Measurements from ENCODE around the gene NFATC3.
A peak's percentile ranks its signal among the peaks of the same experiment; 100 is the strongest.

Gene NFATC3

DNA sequence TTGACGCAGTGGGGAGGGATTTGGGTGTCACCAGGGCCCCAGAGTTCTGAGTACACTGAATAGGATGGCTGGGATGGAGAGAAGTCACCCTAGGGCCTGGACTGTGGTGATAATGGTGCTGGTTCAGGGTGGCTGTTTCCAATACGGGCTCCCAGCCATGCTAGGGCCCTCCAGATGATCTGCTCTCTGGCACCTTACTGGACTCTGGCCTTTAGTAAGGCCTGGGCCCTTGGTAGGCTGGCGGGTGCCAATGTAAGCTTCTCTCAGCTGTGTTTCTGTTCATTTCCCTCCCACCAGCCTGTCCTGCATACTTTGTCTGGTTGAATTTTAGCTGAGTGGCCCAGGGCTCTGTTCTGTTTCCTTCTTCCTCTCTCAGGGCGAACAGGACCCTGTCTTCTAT lies 162.8 kb downstream of the NFATC3 start:
- DNase-seq (ENCODE audit: low read depth) = no peak

DNA sequence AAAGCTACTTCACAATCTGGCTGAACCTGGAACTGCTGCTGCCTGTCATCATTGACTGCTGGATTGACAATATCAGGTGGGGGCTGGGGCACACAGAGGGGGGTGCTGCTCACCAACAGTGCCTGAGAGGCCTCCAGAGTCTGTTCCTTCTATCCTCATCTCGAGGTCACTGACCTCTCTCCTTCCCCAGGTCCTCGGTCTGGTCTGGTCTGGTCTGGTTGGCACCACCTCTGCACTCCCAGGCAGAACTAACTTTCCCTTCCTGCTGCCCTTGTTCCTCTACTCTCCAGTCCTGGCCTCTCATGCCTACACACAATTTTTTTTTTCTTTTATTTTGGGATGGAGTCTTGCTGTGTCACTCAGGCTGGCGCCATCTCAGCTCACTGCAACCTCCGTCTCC lies 164.2 kb downstream of the NFATC3 start:
- no peak for DNase-seq (ENCODE audit: low read depth)

DNA sequence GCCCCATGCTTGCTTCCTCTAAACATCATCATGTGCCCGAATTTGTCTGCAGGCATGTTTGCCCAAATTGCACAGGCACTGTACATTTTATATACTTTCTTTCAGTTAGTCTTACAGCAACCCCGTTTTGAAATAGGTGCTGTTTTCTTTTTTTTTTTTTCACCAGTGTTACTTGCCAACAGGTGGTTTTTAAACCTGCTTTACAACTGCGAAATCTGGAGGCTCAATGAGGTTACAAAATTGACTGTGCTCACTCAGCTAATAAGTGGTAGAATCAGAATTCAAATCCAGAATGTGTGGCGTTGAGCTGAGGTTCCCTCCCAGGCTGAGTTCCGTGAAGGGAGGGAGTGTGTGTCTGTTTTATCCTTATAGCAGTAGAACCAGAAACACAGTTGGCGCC lies 165.8 kb downstream of the NFATC3 start:
- DNase-seq (ENCODE audit: low read depth) = no peak

DNA sequence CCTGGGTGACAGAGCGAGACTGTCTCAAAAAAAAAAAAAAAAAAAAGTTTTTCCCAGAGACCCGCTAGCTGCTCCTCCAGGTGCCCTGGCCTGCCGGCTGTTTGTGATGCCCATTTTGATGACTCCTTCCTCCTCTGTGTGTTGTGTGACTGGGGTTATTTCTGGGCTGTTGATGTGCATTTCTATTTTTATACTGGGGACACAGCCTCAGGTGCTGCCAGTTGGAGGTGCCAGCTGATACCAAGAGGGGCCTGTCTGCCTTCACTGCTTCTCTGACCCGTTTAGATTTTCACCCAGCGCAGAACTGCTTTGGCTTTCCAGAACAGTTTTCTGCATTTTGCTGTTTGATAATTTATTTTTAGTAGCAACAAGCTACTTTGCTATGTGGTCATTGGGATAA lies 166.7 kb downstream of the NFATC3 start:
- DNase-seq (ENCODE audit: low read depth) = no peak

DNA sequence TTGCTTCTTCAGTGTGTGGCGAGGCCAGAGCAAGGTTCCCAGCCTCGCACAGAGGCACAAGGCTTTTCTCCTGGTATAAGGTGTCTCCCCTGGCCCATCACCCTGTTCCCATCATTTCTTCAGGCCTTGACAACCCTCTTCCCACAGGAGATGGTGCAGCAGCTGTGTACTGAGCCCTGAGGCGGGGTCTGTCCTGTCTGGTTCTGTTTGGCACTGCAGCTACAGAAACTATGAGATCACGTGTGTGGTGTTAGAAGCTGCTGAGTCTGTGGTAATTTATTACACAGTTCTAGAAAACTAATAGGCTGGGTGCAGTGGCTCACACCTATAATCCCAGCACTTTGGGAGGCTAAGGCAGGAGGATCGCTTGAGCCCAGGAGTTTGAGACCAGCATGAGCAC lies 167.2 kb downstream of the NFATC3 start:
- no peak for DNase-seq (ENCODE audit: low read depth)

DNA sequence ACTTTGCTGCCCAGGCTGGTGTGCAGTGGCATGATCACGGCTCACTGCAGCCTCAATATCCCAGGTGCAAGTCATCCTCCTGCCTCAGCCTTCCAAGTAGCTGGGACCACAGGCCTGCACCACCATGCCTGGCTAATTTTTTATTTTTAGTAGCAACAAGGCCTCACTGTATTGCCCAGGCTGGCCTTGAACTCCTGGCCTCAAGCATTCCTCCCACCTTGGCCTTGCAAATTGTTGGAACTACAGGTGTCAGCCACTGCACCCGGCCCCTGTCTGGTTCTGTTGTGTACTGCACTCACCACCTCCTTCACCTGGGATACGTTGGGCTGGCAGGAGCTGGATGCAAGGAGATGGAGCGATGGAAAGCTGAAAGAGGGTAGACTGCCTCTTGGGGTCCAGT lies 168.6 kb downstream of the NFATC3 start:
- DNase-seq (ENCODE audit: low read depth) = no peak

DNA sequence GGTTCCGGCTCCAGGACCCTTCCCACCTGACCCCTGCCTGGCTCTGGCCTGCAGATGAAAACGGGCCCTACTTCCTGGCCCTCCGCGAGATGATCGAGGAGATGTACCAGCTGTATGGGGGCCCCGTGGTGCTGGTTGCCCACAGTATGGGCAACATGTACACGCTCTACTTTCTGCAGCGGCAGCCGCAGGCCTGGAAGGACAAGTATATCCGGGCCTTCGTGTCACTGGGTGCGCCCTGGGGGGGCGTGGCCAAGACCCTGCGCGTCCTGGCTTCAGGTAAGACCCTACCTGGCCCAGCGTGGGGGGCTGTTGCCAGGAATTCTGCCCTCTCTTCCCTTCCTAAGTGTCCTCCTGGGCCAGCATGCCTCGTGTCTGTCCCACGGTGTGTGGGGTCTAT lies 170.5 kb downstream of the NFATC3 start:
- no peak for DNase-seq (ENCODE audit: low read depth)

DNA sequence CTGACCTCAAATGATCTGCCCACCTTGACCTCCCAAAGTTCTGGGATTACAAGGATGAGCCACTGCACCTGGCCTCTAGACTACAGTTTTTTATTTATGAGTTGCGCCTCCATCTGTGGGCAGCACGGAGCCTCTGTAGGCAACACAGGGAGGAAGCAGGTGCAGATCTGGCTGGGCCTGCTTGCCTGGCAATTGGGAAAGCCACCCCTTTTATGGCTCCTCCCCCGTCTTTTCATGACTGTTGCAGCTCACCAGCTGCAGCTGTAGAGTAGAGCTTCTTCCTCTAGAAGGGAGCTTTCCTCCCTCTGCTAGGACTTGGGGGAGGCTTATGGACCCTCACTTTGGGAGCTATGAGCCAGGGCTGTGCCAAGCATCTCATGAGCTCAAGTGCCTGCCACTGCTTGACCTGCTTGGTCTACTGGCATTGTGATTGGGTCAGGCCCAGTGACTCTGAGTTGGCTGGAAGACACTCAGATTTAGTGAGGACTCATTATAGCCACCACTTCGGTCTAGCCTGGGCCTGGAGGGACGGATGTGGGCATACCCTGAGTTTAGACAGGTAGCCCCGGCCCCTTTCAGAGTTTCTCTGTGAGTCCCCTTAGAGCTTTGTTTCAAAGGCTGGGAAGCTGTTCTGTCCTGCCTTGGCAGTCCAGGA lies 172.2 kb downstream of the NFATC3 start:
- no peak for DNase-seq (ENCODE audit: low read depth)

DNA sequence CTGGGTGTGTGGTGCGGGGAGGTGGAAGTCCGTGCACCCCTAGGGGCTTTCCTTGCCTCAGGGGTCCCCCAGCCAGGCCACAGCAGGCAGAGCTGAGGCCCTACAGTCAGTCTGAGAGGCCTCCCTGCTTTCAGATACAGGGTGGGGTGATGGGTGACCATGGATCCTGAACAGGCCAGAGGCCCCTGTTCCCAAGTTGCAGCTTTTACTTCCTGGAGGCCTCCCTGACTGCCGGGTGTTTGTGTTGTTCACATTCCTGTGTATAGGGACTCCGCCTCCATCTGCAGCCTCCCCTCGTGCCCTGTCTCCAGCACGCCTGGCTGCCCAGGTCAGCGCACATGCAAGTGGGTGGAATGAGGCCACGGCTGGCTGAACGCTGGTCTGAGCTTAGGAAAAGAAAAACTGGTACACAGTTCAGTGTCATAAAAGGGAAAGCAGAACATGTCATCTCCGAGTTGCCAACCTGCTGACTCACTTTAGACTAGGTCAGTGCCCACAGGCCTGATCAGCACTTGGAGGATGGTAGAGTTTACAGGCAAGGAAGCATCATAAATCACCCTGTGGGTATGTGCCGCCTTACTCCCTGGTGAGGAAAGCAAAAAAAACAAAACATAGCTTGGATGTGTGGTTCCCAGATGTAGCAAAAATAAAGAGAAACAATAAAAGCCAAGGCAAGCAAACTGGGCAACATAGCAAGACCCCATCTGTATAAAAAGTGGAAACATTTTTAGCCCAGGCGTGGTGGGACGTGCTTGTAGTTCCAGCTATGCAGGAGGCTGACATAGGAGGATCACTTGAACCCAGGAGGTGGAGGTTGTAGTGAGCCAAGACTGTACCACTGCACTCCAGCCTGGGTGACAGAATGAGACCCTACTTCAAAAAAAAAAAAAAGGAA lies 173.0 kb downstream of the NFATC3 start:
- no peak for DNase-seq (ENCODE audit: low read depth)

DNA sequence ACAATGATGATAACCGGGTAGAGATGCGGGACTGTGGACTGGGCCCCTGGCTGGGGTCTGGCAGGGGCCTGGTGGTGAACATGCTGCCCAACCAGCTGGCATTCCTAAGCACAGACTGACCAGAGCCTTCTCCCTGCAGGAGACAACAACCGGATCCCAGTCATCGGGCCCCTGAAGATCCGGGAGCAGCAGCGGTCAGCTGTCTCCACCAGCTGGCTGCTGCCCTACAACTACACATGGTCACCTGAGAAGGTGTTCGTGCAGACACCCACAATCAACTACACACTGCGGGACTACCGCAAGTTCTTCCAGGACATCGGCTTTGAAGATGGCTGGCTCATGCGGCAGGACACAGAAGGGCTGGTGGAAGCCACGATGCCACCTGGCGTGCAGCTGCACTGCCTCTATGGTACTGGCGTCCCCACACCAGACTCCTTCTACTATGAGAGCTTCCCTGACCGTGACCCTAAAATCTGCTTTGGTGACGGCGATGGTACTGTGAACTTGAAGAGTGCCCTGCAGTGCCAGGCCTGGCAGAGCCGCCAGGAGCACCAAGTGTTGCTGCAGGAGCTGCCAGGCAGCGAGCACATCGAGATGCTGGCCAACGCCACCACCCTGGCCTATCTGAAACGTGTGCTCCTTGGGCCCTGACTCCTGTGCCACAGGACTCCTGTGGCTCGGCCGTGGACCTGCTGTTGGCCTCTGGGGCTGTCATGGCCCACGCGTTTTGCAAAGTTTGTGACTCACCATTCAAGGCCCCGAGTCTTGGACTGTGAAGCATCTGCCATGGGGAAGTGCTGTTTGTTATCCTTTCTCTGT lies 174.0 kb downstream of the NFATC3 start:
- no peak for DNase-seq (ENCODE audit: low read depth)

DNA sequence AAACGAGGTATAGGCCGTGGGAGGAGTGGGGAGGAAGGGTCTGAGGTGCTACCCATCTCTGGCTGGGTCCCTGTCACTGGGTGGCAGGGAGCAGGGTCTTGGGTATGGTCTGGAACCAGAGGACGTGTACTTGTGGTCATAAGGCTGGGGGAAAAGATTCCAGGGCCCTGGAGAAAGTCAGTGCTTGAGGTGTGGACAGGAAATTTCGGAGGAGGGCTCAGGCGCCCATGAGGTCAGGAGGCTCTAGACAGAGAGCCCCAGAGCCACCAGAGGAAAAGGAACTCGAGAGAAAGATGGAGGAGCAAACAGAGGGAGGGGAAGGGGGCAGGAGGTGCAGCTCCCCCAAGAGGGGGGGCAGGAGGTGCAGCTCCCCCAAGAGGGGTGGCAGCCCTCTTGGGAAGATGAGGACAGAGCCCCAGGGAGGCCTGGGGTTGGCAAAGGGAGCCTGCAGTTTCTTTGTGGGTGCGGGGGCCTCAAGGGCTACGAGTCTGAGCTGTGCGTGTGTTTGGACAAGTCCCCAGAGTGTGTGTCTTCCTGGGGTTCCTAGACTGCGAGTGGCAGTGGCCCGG lies 178.5 kb downstream of the NFATC3 start:
- no peak for DNase-seq (ENCODE audit: low read depth)

DNA sequence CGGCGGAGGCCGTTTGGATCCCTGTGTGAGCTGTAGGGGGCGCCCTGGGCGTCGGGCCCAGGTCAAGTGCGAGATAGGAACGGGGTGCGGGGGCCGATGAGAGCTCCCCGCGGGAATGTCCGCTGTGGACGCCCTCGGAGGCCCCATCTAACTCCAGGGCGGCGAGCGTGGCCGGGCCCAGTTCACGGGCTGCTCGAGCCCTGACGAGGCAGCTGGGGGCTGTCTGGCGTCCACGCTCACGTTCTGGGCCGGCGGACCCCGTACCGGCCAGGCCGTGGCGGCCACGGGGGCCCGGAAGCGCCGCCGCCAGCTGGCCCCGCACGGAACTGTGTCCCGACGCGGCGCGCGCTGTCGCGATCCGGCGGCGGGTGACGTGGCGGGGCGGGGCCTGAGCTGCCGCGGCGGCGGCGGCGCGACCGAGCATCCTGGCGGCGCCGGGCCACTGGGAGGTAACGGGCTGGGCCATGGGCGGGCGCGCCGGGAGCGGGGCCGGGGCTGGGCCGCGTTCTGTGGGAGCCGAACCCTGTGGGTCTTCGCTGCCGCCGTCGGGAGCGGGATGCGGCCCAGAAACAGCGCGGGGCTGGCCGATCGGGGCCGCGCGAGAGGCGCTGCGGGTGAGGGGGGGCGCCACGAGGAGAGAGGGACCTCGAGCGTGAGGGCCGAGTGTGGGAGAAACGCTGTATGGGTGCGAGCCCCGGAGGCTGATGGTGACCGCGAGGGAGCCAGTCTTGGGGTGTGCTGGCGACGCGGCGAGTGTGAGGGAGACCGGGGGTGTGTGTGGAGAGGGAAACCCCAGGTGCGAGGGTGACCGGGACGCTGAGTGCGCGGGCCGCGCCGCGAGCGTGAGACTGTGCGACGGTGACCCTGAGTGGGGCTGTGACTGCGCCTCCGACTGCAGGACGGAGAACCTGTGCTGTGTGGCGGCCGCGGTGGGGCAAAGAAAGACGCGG lies 179.2 kb downstream of the NFATC3 start, which contains the start of gene SLC7A6:
Gene SLC7A6 (plus strand): TSS at position 399 of the 950 bp plus-strand sequence. CDS start 10,201 bp downstream, outside the sequence.
- DNase-seq (ENCODE audit: low read depth) = peak; percentile 63

DNA sequence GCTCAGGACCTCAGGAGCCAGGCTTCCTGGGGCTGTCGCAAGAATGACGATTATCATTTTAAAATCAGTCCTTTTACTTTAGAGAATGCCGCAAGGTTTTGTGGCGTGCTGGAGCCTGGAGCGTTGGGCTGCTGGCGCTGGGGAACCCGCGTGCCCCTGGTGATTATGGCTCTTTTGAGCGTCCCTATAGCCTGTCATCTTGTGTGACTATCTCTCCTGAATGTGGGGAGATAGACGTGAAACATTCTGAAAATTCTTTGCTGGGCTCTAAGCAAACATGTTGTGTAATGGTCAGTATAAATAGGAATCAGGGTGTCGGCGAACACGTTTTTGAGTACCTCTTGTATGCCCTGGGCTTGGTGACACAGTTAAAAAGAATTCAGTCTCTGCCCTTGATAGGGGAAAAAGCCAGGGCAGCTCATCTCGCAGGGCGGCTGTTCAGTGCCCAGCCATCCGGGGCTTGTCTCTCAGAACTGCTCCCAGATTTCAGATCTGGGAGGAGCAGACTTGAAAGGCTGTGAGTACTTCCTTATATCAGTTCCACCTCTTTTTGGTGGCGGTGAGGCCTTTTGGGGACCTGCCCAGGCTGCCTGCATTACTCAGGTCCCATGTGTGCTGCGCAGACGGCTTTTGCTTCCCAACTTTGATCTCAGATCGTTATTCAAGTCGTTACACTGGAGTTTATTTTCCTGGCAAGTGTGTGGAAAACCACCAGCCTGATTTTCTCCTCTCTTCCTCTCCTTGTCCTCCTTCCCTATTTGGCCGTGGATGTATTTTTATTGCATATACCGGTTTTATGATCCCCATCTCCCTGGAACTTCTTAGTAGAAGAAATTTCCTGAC lies 180.1 kb downstream of the NFATC3 start:
- DNase-seq (ENCODE audit: low read depth) = peak; percentile 52

DNA sequence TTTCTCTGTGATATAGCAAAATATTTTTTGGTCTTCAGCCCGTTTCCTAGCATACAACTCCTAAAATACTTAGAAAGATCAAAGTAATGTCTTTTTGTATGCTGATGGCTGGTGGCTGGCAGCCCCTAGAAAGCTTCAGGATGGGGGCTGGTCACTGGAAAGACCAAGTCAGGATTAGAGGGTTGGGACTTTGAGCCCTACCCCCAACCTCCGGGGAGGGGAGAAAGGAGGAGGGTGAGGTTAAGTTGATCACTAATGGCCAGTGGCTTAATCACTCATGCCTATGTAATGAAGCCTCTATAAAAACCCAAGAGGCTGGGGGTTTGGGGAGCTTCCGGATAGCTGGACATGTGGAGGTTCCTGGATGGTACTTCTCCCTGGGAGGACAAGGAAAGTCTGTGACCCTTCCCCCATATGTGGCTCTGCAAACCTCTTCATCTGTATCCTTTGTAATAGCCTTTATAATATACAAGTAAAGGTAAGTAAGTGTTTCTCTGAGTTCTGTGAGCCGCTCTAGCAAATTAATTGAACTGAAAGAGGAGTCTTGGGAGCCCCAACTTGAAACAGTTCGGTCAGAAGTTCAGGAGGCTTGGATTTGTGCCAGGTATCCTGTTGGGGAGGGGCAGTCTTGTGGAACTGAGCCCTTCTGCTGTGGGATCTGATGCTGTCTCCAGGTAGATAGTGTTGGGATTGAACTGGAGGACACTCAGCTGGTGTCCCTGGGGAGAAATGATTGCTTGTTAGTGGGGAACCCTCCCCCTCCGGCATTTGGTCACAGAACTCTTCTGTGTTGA lies 182.6 kb downstream of the NFATC3 start:
- DNase-seq (ENCODE audit: low read depth) = no peak

DNA sequence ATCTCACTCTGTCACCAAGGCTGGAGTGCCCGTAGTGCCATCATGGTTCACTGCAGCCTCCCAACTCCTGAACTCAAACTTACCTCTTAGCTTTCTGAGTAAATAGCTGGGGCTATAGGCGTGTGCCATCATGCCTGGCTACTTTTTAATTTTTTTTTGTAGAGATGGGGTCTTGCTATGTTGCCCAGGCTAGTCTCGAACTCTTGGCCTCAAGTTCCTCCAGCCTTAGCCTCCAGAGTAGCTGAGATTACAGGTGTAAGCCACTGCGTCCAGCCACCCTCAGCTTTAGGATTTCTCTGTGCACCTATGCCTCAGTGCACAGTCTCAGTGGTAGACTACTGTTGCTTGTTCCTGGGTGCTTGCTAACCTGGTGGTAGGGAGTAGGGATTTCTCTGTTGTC lies 184.6 kb downstream of the NFATC3 start:
- no peak for DNase-seq (ENCODE audit: low read depth)

DNA sequence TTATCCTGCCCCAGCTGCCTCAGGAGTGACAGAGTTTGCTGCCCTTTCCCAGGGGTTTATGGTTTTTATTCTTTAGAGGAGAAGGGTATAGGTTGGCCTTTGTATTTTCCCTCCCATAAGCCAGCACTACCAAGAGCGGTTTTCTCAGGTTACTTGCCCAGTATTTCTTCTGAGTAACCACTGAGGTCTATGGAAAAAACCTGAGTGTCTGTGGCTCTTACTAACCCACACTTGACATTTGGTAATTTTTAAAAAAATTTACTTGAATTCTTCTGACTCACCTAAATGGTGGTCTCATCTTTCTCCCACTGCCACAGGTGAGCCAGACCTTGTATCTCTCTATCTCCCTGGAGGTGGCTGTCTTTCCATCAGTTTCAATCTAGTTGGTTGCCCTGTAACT lies 185.2 kb downstream of the NFATC3 start:
- DNase-seq (ENCODE audit: low read depth) = no peak

DNA sequence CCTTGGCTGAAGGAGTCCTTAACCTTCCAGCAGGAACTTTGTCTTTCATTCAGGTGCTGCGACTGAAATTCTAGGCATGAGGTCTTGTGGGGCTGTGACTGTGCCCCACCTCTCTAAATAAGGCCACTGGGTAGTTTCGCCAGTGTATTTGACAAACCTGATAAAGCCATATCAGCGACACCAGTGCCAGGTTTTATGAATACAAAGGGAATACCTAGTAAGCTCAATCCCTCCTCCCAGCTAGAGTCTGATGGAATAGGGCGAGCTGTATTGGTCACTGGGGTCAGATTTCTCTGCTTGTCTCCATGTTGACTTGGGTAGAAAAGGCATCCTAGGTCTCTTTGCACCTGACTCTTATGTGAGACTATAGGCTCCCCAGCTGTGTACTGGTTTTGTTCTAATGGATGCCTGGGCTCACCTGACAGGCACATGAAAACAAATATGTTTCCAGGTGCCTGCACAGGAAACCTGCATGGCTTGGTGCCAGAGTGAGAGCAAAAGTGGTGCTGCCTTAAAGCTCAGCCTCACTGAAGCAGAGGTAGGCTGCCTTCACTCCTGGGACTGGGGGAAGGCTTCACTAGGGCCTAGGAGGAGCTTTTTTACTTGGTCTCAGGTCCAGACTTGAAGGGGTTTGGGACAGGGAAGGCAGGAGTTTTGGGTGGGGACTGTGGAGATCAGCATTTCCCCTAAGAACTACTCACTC lies 187.5 kb downstream of the NFATC3 start:
- DNase-seq (ENCODE audit: low read depth) = no peak

DNA sequence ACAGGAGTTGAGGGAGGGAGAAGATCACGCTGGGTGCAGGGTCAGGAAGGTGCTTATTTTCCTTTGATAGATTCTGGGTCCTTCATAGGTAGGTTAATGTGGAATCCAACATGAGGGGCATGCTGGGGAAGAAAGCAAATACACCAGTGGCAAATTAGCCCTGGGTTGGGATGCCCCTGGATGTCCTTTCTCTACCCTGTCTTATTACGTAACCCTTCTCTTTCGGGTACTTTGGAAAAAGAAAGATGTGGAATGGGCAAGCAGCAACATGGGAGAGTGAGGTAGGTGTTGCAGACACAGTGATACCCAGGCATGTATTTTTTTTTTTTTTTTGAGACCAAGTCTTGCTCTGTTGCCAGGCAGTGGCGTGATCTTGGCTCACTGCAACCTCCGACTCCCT lies 188.3 kb downstream of the NFATC3 start:
- DNase-seq (ENCODE audit: low read depth) = no peak

DNA sequence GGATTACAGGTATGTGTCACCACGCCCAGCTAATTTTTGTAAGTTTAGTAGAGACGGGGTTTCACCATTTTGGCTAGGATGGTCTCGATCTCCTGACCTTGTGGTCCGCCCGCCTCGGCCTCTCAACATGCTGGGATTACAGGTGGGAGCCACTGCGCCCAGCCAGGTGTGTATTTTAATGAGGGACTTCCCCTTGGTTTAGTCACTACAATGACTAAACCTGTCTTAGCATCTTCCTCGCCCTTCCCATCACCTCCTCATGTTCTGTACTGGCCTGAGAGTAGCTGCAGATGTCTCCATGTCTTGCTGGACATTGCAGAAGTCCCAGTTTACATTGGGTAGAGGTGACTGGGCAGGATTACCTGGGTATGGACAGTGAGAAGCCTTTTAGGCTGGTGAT lies 188.7 kb downstream of the NFATC3 start:
- no peak for DNase-seq (ENCODE audit: low read depth)

Data from CMK (cell line).